Measurements from ENCODE around the gene RPS6KL1.

DNA sequence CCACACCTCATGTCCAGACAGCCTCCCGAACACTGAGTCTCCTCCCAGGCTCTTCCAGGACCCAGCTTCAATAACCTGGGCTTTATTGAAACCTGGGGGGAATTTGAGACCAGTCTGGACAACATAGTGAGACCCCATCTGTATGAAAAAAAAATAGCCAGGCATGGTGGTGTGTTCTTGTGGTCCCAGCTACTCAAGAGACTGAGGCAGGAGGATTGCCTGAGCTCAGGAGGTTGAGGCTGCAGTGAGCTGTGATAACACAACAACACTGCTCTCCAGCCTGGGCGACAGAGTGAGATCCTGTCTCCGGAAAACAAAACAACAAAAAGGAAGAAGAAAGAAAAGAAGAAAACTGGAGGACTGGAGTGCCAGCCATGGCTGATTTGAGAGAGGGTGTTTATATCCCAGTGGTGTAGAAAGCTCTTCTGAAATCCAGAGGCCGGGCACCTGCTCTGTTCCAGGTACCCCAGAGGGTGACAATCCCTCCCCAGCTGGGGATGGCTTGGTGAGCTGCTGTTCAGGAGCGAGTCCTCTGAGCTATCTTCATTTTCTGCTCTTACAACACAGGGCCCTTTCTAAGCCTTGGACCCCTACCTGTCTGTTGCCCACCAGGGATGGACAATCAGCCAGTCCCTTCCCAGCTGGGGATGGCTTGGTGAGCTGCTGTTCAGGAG lies 38.3 kb upstream of the RPS6KL1 start:
- TF ChIP-seq, protein P1, sequence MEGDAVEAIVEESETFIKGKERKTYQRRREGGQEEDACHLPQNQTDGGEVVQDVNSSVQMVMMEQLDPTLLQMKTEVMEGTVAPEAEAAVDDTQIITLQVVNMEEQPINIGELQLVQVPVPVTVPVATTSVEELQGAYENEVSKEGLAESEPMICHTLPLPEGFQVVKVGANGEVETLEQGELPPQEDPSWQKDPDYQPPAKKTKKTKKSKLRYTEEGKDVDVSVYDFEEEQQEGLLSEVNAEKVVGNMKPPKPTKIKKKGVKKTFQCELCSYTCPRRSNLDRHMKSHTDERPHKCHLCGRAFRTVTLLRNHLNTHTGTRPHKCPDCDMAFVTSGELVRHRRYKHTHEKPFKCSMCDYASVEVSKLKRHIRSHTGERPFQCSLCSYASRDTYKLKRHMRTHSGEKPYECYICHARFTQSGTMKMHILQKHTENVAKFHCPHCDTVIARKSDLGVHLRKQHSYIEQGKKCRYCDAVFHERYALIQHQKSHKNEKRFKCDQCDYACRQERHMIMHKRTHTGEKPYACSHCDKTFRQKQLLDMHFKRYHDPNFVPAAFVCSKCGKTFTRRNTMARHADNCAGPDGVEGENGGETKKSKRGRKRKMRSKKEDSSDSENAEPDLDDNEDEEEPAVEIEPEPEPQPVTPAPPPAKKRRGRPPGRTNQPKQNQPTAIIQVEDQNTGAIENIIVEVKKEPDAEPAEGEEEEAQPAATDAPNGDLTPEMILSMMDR (IDR thresholded peaks at IDR 0.05): no peak
- no peak for TF ChIP-seq SREBF2 (IDR thresholded peaks at IDR 0.05)
- TF ChIP-seq HOXA7 (CRISPR knock-in tag; IDR thresholded peaks at IDR 0.05): no peak
- TF ChIP-seq REST (IDR thresholded peaks at IDR 0.05): no peak
- TF ChIP-seq EP300 (IDR thresholded peaks at IDR 0.05): no peak
- TF ChIP-seq POLR2A (IDR thresholded peaks at IDR 0.05; ENCODE audit: low read length): no peak
- TF ChIP-seq, protein P2, sequence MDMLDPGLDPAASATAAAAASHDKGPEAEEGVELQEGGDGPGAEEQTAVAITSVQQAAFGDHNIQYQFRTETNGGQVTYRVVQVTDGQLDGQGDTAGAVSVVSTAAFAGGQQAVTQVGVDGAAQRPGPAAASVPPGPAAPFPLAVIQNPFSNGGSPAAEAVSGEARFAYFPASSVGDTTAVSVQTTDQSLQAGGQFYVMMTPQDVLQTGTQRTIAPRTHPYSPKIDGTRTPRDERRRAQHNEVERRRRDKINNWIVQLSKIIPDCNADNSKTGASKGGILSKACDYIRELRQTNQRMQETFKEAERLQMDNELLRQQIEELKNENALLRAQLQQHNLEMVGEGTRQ (IDR thresholded peaks at IDR 0.05): no peak
- TF ChIP-seq, protein P3, sequence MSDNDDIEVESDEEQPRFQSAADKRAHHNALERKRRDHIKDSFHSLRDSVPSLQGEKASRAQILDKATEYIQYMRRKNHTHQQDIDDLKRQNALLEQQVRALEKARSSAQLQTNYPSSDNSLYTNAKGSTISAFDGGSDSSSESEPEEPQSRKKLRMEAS (IDR thresholded peaks at IDR 0.05): no peak
- TF ChIP-seq MYC (IDR thresholded peaks at IDR 0.05; ENCODE audit: borderline replicate concordance, low read length): no peak
- no peak for TF ChIP-seq RFX5 (IDR thresholded peaks at IDR 0.05)
- no peak for TF ChIP-seq CBX8 (IDR thresholded peaks at IDR 0.05)

All from A549 (cell line).